GM18907 (cell line): ENCODE measurements around the gene ATXN1.

ENCODE experiments used
- ATAC-seq: cut with Tn5 transposase; IDR thresholded peaks from one replicate; pipeline ENCODE4 v1.9.1; 2021; ENCODE audit warnings: mild to moderate bottlenecking, moderate library complexity; ENCODE audit not compliant: unreplicated experiment

Gene ATXN1

GRCh38 chr6:16305788-16306187, 455.5 kb downstream of the ATXN1 start:
- ATAC-seq = peak; percentile 34

GRCh38 chr6:16305246-16305725, 456.0 kb downstream of the ATXN1 start:
- ATAC-seq = peak; percentile 78

- ATAC-seq = no peak
Measured at GRCh38 chr6:16302721-16303552, 458.3 kb downstream of the ATXN1 start.

- peak; percentile 54 for ATAC-seq
Measured at GRCh38 chr6:16301511-16301910, 459.7 kb downstream of the ATXN1 start.

GRCh38 chr6:16299861-16300260, 461.4 kb downstream of the ATXN1 start:
- no peak for ATAC-seq

GRCh38 chr6:16296061-16296670, 465.1 kb downstream of the ATXN1 start:
- no peak for ATAC-seq

- ATAC-seq = no peak
Measured at GRCh38 chr6:16295471-16295870, 465.8 kb downstream of the ATXN1 start.

GRCh38 chr6:16295060-16295459, 466.2 kb downstream of the ATXN1 start:
- ATAC-seq = no peak

GRCh38 chr6:16294371-16294770, 466.9 kb downstream of the ATXN1 start:
- no peak for ATAC-seq

GRCh38 chr6:16292942-16293341, 468.3 kb downstream of the ATXN1 start:
- ATAC-seq = no peak

GRCh38 chr6:16292432-16292831, 468.8 kb downstream of the ATXN1 start:
- no peak for ATAC-seq

- no peak for ATAC-seq
Measured at GRCh38 chr6:16291739-16292138, 469.5 kb downstream of the ATXN1 start.

- ATAC-seq = no peak
Measured at GRCh38 chr6:16288163-16288562, 473.1 kb downstream of the ATXN1 start.

- no peak for ATAC-seq
Measured at GRCh38 chr6:16286151-16286522, 475.1 kb downstream of the ATXN1 start.

GRCh38 chr6:16285467-16286150, 475.7 kb downstream of the ATXN1 start:
- no peak for ATAC-seq

- no peak for ATAC-seq
Measured at GRCh38 chr6:16284472-16284871, 476.8 kb downstream of the ATXN1 start.

- ATAC-seq = no peak
Measured at GRCh38 chr6:16282370-16282769, 478.9 kb downstream of the ATXN1 start.

- no peak for ATAC-seq
Measured at GRCh38 chr6:16279243-16279642, 482.0 kb downstream of the ATXN1 start.

GRCh38 chr6:16278750-16279149, 482.5 kb downstream of the ATXN1 start:
- ATAC-seq = no peak

GRCh38 chr6:16278048-16278724, 483.1 kb downstream of the ATXN1 start:
- no peak for ATAC-seq
